GM12864 (cell line): ENCODE data around the gene KISS1R.

Source experiments
- DNase-seq: peaks from one replicate; pipeline ENCODE4 v3.0.0-alpha.2; 2011; ENCODE audit warnings: low read depth
- H3K4me3 ChIP-seq: 2 replicates; pipeline ENCODE4 v1.5.1; 2011; ENCODE audit warnings: mild to moderate bottlenecking, low read depth, low read length, control low read depth
- CTCF ChIP-seq: IDR thresholded peaks from 2 replicates; pipeline ENCODE4 v1.5.1; 2011; ENCODE audit warnings: low read depth, mild to moderate bottlenecking, moderate library complexity, low read length, control low read depth, inconsistent platforms; ENCODE audit errors: missing control alignments

Gene KISS1R

DNA sequence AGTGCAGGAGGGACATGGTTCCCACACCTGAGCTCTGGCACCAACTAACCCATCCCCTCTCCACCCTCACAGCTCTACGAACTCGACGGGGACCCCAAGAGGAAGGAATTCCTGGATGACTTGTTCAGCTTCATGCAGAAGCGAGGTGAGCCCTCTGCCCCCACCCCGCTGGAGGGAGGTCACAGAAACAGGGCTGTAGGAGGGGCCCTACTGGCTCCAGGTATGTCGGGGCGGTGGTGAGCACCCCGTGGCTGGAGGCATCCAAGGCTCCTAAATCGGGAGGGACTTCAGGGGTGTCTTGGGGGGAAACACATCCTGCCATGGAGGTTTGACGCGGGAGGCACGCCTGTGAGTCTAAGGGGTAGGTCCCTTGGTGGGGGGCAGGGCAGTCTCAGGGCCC lies 42.9 kb downstream of the KISS1R start:
- no peak overlapping the region for H3K4me3 ChIP-seq
- no peak for DNase-seq
- no peak for TF ChIP-seq CTCF

DNA sequence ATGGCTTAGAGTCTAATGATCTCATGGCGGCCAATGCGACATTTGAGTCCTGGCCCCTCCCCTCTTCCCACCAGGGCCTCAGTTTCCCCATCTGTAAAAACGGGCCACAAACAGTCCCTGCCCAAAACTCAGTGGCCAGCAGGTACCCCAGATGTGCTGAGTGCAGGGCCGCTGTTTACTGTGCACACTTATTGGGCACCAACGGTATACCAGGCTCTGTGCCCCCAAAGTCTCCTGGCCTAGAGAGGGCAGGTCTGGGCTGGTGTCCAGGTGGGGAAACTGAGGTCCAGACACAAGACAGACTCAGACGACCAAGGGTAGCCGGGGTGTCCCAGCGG lies 43.4 kb downstream of the KISS1R start:
- DNase-seq = no peak
- H3K4me3 ChIP-seq = no peak overlapping the region
- no peak for TF ChIP-seq CTCF

- no peak for DNase-seq
- no peak overlapping the region for H3K4me3 ChIP-seq
- no peak for TF ChIP-seq CTCF
These were observed 44.9 kb downstream of the KISS1R start for GRCh38 chr19:961866-962620.

DNA sequence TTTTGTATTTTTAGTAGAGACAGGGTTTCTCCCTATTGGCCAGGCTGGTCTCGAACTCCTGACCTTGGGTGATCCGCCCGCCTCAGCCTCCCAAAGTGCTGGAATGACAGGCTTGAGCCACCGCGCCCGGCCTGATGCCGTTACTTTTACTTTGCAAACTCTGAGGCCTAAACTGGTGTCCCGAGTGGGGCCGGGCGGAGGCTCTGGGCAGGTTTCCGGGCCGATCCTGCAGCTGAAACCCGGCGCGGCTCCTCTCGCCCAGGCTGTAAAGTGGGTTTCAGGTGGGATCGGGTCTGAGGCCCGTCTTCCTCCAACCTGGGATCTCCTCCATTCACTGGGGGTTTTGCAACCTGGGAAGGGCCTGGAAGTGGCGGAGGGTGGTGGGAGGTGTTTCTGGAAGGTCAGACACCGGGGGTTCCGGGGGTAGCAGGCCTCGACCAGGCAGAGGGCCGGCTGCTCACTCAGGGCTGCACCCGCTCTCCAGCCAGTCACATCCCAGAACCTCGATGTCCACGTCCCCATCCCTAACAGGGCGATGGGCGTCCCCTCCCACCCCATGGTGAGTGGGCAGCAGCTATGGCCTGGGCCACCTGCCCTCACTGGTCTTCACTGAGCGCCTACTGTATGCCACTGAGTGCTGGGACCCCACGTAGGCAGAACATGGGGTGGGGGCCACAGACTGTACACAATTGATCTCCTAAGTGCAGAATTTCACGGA lies 45.7 kb downstream of the KISS1R start:
- TF ChIP-seq CTCF = no peak
- DNase-seq = no peak
- H3K4me3 ChIP-seq = no peak overlapping the region

DNA sequence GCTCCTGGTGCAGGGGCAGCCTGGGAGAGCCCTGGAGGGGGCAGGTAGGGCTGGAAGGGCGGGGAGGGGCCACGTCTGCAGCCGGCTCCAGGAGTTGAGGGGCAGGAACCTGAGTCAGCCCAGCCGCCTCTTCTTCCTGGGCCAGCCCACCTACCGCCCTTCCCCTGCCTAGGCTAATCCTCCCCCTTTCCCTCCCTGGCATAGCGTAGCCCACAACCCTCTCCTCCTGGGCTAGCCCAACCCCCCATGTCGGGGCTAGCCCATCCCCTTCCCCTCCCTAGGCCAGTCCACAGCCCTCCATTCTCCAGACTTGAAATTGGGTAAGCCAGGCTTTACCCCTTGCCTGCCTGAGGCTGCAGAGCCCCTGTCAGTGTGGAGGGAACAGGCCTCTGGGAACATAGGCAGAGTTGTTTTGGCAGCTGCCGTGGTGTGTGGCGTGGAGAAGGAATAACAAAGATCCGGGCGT lies 46.4 kb downstream of the KISS1R start:
- no peak for TF ChIP-seq CTCF
- DNase-seq = no peak

DNA sequence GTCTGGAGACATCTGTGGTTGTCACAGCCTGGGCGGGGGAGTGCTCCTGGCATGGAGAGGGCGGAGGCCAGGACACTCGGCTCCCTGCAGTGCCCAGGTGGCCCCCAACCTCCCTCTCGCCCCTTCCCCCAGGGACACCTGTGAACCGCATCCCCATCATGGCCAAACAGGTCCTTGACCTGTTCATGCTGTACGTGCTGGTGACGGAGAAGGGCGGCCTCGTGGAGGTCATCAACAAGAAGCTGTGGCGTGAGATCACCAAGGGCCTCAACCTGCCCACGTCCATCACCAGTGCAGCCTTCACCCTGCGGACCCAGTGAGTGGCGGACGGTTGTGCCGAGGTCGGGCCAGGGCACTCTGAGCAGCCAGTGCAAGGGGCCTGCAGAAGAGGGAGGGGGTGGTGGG lies 47.0 kb downstream of the KISS1R start:
- H3K4me3 ChIP-seq = no peak overlapping the region
- DNase-seq = no peak
- TF ChIP-seq CTCF = no peak

More for the DNA sequence above, 46.4 kb downstream of the KISS1R start:
- H3K4me3 ChIP-seq = no peak overlapping the region
